ENCODE measurements around the gene KRTAP5-10. TPM values are rescaled to one million over a fixed set of nuclear protein-coding genes. Genes with fewer than 3 reads are reported as not detected.
"Not testable (repeated sequence)": the region's sequence is repeated elsewhere in the genome, so short reads cannot be mapped to it uniquely, and the experiment has no call there.

The KRTAP5-10 gene
- total RNA-seq, 5 donors from 2014 or later (not counting 1 experiment from before 2014, with no cell fraction given) = not detected

DNA sequence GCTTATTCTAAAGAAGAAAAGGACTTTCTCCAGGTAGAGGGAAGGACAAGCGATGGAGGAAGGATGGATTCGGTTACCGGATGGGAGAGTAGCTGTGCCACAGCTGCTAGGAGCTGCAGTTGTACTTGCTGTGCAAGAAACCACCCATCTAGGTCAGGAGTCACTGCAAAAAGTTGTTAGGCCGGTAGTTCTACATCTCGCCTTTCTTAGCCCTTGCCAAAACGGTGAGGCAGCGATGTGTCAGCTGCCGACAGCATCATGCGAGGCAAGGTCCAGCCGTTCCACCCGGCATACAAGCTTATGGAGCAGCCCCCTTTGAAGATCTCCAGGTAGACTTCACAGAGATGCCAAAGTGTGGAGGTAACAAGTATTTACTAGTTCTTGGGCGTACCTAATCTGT, 49.6 kb downstream of the KRTAP5-10 start:
- H3K27ac Mint-ChIP-seq; H3K4me1 ChIP-seq (ENCODE audit: control insufficient read depth in 1 of 2, extremely low read depth in 1 of 2, insufficient read depth in 2 of 2, low read length in 2 of 2); ATAC-seq (replicated peaks in 1 of 4); CTCF ChIA-PET; H3K9me3 Mint-ChIP-seq; DNase-seq; H3K36me3 ChIP-seq (ENCODE audit: control insufficient read depth in 2 of 2, extremely low read depth in 1 of 2, insufficient read depth in 1 of 2, low read length in 1 of 2); H3K27me3 ChIP-seq (replicated peaks in 1 of 2; ENCODE audit: control insufficient read depth in 2 of 2, extremely low read depth in 1 of 2, insufficient read depth in 2 of 2, low read length in 1 of 2); H3K27ac ChIP-seq (ENCODE audit: low read length); H3K4me3 Mint-ChIP-seq; H3K9me3 ChIP-seq; H3K36me3 Mint-ChIP-seq; H3K4me1 Mint-ChIP-seq; POLR2A ChIA-PET; H3K4me3 ChIP-seq (ENCODE audit: control insufficient read depth in 1 of 2, extremely low read depth in 1 of 2, low read length in 1 of 2): not testable (repeated sequence)
- peaks cover 16 to 19% of the 10 kb centered on the region in 2 donors for H3K27me3 Mint-ChIP-seq
- WGBS (ENCODE audit: insufficient coverage) = 89% methylated on average over 9 of the region's 12 CpGs

Other genes with a start within 250 kb of the KRTAP5-10 start
- gene DHCR7, start 117.2 kb upstream of the KRTAP5-10 start, total RNA-seq = 10 to 100 TPM; 17.8 to 22.6 (median 21.1) TPM
- gene NADSYN1, start 112.4 kb upstream of the KRTAP5-10 start, total RNA-seq = 100 to 1,000 TPM; 125 to 190 (median 162) TPM
- gene KRTAP5-7, start 38.3 kb upstream of the KRTAP5-10 start, total RNA-seq = not detected
- gene KRTAP5-8, start 27.5 kb upstream of the KRTAP5-10 start, total RNA-seq = not detected
- under 1 TPM in 2 of 5 donors, not detected in 3; 0.23 to 0.33 TPM for gene KRTAP5-9, start 17.1 kb upstream of the KRTAP5-10 start, total RNA-seq
- gene KRTAP5-11, start 17.3 kb downstream of the KRTAP5-10 start, total RNA-seq = not detected

All from T-cell (primary cell).